Mesothelial cell of epicardium (in vitro differentiated cells): ENCODE measurements around the gene BHLHE41. TPM values are rescaled to one million over a fixed set of nuclear protein-coding genes. Genes with fewer than 3 reads are reported as not detected.
A peak's percentile ranks its signal among the peaks of the same experiment; 100 is the strongest.

Source experiments
- DNase-seq, 2 experiments: peaks; one replicate each; pipeline ENCODE4 v3.0.0; 2021; ENCODE audit warnings: low spot score in 2 of 2; ENCODE audit not compliant: unreplicated experiment in 2 of 2
- H3K27ac Mint-ChIP-seq: 2 replicates; pipeline ENCODE4 v1.8.0; 2021; ENCODE audit warnings: mixed read lengths
- H3K27me3 Mint-ChIP-seq: 2 replicates; pipeline ENCODE4 v1.8.0; 2021; ENCODE audit warnings: low read depth, mixed read lengths
- H3K36me3 Mint-ChIP-seq: 2 replicates; pipeline ENCODE4 v1.8.0; 2021; ENCODE audit warnings: mixed read lengths
- H3K4me1 Mint-ChIP-seq: 2 replicates; pipeline ENCODE4 v1.8.0; 2021; ENCODE audit warnings: mixed read lengths
- H3K4me3 Mint-ChIP-seq: 2 replicates; pipeline ENCODE4 v1.8.0; 2021; ENCODE audit warnings: mild to moderate bottlenecking, moderate library complexity, mixed read lengths
- H3K9me3 Mint-ChIP-seq: 2 replicates; pipeline ENCODE4 v1.8.0; 2021; ENCODE audit warnings: mixed read lengths
- CTCF ChIP-seq: fragments of 200-600 bp; sonication (generic); IDR thresholded peaks from one replicate; pipeline ENCODE4 v1.5.0; 2021; ENCODE audit warnings: antibody characterized with exemption; ENCODE audit not compliant: unreplicated experiment
- total RNA-seq: library from RNA; stranded (reverse); gene quantifications from 3 replicates; pipeline ENCODE4 v1.2.1, GENCODE V29; 2021

BHLHE41 gene
- total RNA-seq, 1 donor from 2014 or later = 9.2 TPM

GRCh38 chr12:26122061-26122680, 2.7 kb downstream of the BHLHE41 start:
- Mint-ChIP-seq H3K4me1 (peaks cover 49% of the 10 kb centered on the region), H3K27ac (no peak overlapping the region), H3K27me3 (peaks cover 44% of the 10 kb centered on the region), H3K9me3 (no peaks in the 10 kb centered on the region), H3K36me3 (no peaks in the 10 kb centered on the region), H3K4me3 (peak overlapping the region; percentile 60)
- no peak for TF ChIP-seq CTCF
- DNase-seq = peak in 1 of 2 experiments; percentile 56

- H3K4me1 Mint-ChIP-seq = peaks cover 48% of the 10 kb centered on the region
Measured at GRCh38 chr12:26121323-26122060, 3.3 kb downstream of the BHLHE41 start.

GRCh38 chr12:26120561-26121274, 4.1 kb downstream of the BHLHE41 start:
- TF ChIP-seq CTCF = no peak
- Mint-ChIP-seq H3K4me1 (peaks cover 48% of the 10 kb centered on the region), H3K27me3 (peaks cover 37% of the 10 kb centered on the region), H3K9me3 (no peaks in the 10 kb centered on the region), H3K36me3 (no peaks in the 10 kb centered on the region), H3K27ac (no peak overlapping the region), H3K4me3 (peak overlapping the region; percentile 60)
- DNase-seq = no peak

More at GRCh38 chr12:26121323-26122060, 3.3 kb downstream of the BHLHE41 start:
- Mint-ChIP-seq H3K36me3 (no peaks in the 10 kb centered on the region), H3K27ac (no peak overlapping the region), H3K9me3 (no peaks in the 10 kb centered on the region), H3K27me3 (peaks cover 37% of the 10 kb centered on the region), H3K4me3 (peak overlapping the region; percentile 60)
- no peak for TF ChIP-seq CTCF
- no peak for DNase-seq

GRCh38 chr12:26119391-26119989, 5.3 kb downstream of the BHLHE41 start:
- Mint-ChIP-seq H3K4me1 (peaks cover 49% of the 10 kb centered on the region), H3K4me3 (no peak overlapping the region), H3K36me3 (no peaks in the 10 kb centered on the region), H3K27me3 (peaks cover 33% of the 10 kb centered on the region), H3K27ac (no peak overlapping the region), H3K9me3 (no peaks in the 10 kb centered on the region)
- DNase-seq = no peak
- peak; percentile 34 for TF ChIP-seq CTCF

GRCh38 chr12:26118308-26118707, 6.5 kb downstream of the BHLHE41 start:
- no peaks in the 10 kb centered on the region for H3K36me3 Mint-ChIP-seq
- no peak overlapping the region for H3K4me3 Mint-ChIP-seq
- no peak overlapping the region for H3K27ac Mint-ChIP-seq
- peaks cover 21% of the 10 kb centered on the region for H3K27me3 Mint-ChIP-seq
- DNase-seq = no peak
- peaks cover 44% of the 10 kb centered on the region for H3K4me1 Mint-ChIP-seq
- no peak for TF ChIP-seq CTCF
- H3K9me3 Mint-ChIP-seq = no peaks in the 10 kb centered on the region
